Measurements from ENCODE around the gene BTD.

- TF ChIP-seq GATA2 (IDR thresholded peaks at IDR 0.05; ENCODE audit: low read depth, low read length) (no peak), GATA3 (IDR thresholded peaks at IDR 0.05; ENCODE audit: low read depth, low read length) (no peak)
Observed at GRCh38 chr3:15665510-15666150, 64.1 kb downstream of the BTD start.

All from SH-SY5Y (cell line).